DMS 273 (cell line): Measurements from ENCODE around the gene MIA3.

Source experiments
- DNase-seq: peaks from one replicate; lab custom pipeline; 2025; ENCODE audit not compliant: unreplicated experiment; lab: John Stamatoyannopoulos, UW

MIA3 gene

GRCh38 chr1:222716393-222716792 is 98.5 kb downstream of the MIA3 start:
- no peak for DNase-seq
